GM12878 (cell line): ENCODE data around the gene IL32. TPM values are rescaled to one million over a fixed set of nuclear protein-coding genes. Genes with fewer than 3 reads are reported as not detected.

Experiments
- BHLHE40 ChIP-seq, 2 experiments: fragments of 450-650 bp in 1 of 2; IDR thresholded peaks; 2 replicates each; pipeline ENCODE4 v1.6.1; 2011 to 2017; ENCODE audit warnings: low read depth in 2 of 2, borderline replicate concordance in 1 of 2, improper control_type of control experiment in 1 of 2, low read length in 1 of 2, mild to moderate bottlenecking in 1 of 2
- NRF1 ChIP-seq: conservative IDR thresholded peaks from 2 replicates; pipeline ENCODE4 v1.6.1; 2011; ENCODE audit warnings: mild to moderate bottlenecking, low read depth, low read length, improper control_type of control experiment
- TCF12 ChIP-seq: IDR thresholded peaks from 2 replicates; pipeline ENCODE4 v1.6.1; 2011; ENCODE audit warnings: low read depth, mild to moderate bottlenecking, low read length
- YY1 ChIP-seq: IDR thresholded peaks from 2 replicates; pipeline ENCODE4 v1.6.1; 2011; ENCODE audit warnings: low read depth, mild to moderate bottlenecking, low read length
- polyA plus RNA-seq, 11 experiments: library from polyadenylated mRNA; depleted of rRNA in 4 of 11; unstranded in 6 of 11; stranded (reverse) in 5 of 11; fragments of >200 nt; fragmentation: Nextera tagmentation in 4 of 11; fragmentation: Illumina TruSeq in 1 of 11; extraction: Ambion mirVana in 4 of 11; extraction: Trizol in 1 of 11; gene quantifications; 1 replicate in 1 of 11; 2 replicates in 10 of 11; pipeline versions ENCODE4 v1.2.1 to v1.2.3, GENCODE V29; 2011 to 2016; ENCODE audit warnings: inconsistent platforms in 2 of 11, missing spikeins in 2 of 11, low read depth in 1 of 11
- total RNA-seq, 4 experiments: library from RNA; depleted of rRNA in 3 of 4; stranded (reverse); fragments of >200 nt in 3 of 4; fragmentation: Illumina TruSeq in 1 of 4; extraction: Trizol in 1 of 4; gene quantifications; 2 replicates each; pipeline versions ENCODE4 v1.2.1 to v1.2.3, GENCODE V29; 2013 to 2021
- TF ChIP-seq, protein P1 (sequence below): fragments of 450-650 bp; formaldehyde crosslinking; IDR thresholded peaks from 2 replicates; pipeline ENCODE4 v1.4.0; 2020; ENCODE audit warnings: mild to moderate bottlenecking, moderate library complexity

Gene IL32
- total and polyA plus RNA-seq, 10 of the 15 experiments (the other 5 are each of a cell fraction or from before 2014, with no cell fraction given): 27.0 to 122 (median 55.8) TPM

DNA sequence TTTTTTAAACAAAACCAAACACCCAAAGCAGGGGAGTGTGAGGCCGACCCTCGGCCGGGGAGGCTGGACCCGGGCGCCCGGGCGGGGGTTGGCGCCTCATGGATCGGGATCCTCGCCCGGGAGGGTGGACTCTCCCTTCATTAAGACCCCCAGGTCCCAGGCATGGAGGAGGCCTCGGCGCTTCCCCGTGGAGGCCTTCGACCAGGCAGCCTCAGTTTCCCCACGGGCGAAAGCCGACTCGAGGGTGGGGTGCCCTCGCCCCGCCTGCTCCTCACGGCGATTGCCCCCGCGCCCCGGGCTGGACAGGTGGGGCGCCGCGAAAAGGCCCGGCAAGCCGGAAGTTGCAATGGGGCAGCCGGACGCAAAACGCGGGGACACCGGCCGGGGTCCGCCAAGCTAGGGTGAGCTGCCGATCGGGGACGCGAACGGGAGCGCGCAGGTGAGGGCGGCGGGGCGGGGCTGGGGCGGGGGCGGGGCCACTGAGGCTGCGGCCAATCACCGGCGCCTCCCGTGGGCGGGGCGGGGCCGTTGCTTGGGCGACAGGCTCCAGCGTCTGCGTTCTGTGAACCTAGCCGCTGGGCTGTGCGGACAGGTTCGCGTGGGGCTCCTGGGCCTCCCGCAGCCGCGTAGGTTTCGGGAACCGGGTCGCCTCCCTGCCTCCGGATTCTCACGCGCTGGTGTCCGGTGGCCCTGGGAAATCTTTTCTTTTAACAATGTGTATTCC lies 40.9 kb downstream of the IL32 start (continued):
- TF ChIP-seq, protein P1, sequence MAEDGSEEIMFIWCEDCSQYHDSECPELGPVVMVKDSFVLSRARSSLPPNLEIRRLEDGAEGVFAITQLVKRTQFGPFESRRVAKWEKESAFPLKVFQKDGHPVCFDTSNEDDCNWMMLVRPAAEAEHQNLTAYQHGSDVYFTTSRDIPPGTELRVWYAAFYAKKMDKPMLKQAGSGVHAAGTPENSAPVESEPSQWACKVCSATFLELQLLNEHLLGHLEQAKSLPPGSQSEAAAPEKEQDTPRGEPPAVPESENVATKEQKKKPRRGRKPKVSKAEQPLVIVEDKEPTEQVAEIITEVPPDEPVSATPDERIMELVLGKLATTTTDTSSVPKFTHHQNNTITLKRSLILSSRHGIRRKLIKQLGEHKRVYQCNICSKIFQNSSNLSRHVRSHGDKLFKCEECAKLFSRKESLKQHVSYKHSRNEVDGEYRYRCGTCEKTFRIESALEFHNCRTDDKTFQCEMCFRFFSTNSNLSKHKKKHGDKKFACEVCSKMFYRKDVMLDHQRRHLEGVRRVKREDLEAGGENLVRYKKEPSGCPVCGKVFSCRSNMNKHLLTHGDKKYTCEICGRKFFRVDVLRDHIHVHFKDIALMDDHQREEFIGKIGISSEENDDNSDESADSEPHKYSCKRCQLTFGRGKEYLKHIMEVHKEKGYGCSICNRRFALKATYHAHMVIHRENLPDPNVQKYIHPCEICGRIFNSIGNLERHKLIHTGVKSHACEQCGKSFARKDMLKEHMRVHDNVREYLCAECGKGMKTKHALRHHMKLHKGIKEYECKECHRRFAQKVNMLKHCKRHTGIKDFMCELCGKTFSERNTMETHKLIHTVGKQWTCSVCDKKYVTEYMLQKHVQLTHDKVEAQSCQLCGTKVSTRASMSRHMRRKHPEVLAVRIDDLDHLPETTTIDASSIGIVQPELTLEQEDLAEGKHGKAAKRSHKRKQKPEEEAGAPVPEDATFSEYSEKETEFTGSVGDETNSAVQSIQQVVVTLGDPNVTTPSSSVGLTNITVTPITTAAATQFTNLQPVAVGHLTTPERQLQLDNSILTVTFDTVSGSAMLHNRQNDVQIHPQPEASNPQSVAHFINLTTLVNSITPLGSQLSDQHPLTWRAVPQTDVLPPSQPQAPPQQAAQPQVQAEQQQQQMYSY (CRISPR knock-in tag): no peak
- TF ChIP-seq YY1: peak; percentile 82
- peak; percentile 59; the same call in 1 of the 2 replicates for TF ChIP-seq TCF12
- peak in 1 of 2 experiments; percentile 54; a peak in 2 of 4 replicates for TF ChIP-seq BHLHE40 (IDR thresholded peaks at IDR 0.05; ENCODE audit: borderline replicate concordance in 1 of 2, low read depth in 2 of 2, low read length in 1 of 2)
- TF ChIP-seq NRF1: no peak
